H1 (cell line): Measurements from ENCODE around the gene OR10H5. TPM values are rescaled to one million over a fixed set of nuclear protein-coding genes. Genes with fewer than 3 reads are reported as not detected.

Experiments used
- CTCF ChIA-PET: fragments of 300-600 bp; sonication (Branson Sonifier 250); formaldehyde crosslinking; loops from one replicate; lab custom pipeline; 2021; ENCODE audit not compliant: partially characterized antibody; lab: Charles Lee
- POLR2A ChIA-PET: fragments of 300-600 bp; sonication (Branson Sonifier 250); formaldehyde crosslinking; loops from one replicate; lab custom pipeline; 2021; ENCODE audit warnings: inconsistent platforms; ENCODE audit not compliant: partially characterized antibody; lab: Charles Lee
- DNase-seq, 2 experiments: peaks; one replicate each; pipeline versions ENCODE4 v3.0.0 to v3.0.0-alpha.2; 2010 to 2022; ENCODE audit warnings: low spot score in 2 of 2, low read depth in 1 of 2, mixed read lengths in 1 of 2
- FAIRE-seq: peaks from 2 replicates; lab custom pipeline; 2011; peaks lifted over from hg19 to GRCh38; lab: Jason Lieb, UNC
- H2AFZ ChIP-seq: 2 replicates; pipeline ENCODE4 v1.8.1; 2012; ENCODE audit warnings: low read length, inconsistent platforms
- H2AK5ac ChIP-seq: 2 replicates; pipeline ENCODE4 v1.6.1; 2013; ENCODE audit warnings: low read depth, low read length
- H2BK120ac ChIP-seq: replicated peaks from 2 replicates; pipeline ENCODE3; 2013; ENCODE audit warnings: low read depth, low read length, inconsistent platforms
- H2BK12ac ChIP-seq: 2 replicates; pipeline ENCODE4 v1.6.1; 2013; ENCODE audit warnings: low read depth, low read length
- H2BK15ac ChIP-seq: 2 replicates; pipeline ENCODE4 v1.6.1; 2013; ENCODE audit warnings: low read length
- H2BK20ac ChIP-seq: 2 replicates; pipeline ENCODE4 v1.6.1; 2013; ENCODE audit warnings: low read length
- H2BK5ac ChIP-seq: 2 replicates; pipeline ENCODE4 v1.6.1; 2013; ENCODE audit warnings: low read depth, low read length
- H3K14ac ChIP-seq: 2 replicates; pipeline ENCODE4 v1.6.1; 2013; ENCODE audit warnings: inconsistent platforms; ENCODE audit not compliant: insufficient read length
- H3K18ac ChIP-seq: 2 replicates; pipeline ENCODE4 v1.6.1; 2013; ENCODE audit warnings: low read length; ENCODE audit errors: extremely low read depth
- H3K23ac ChIP-seq: 2 replicates; pipeline ENCODE4 v1.6.1; 2013; ENCODE audit warnings: inconsistent platforms; ENCODE audit not compliant: insufficient read length
- H3K23me2 ChIP-seq: 2 replicates; pipeline ENCODE4 v1.6.1; 2013; ENCODE audit warnings: low read depth, low read length
- H3K27ac ChIP-seq: 2 replicates; pipeline ENCODE4 v1.6.1; 2011; ENCODE audit warnings: low read depth, low read length, inconsistent platforms
- H3K27me3 ChIP-seq, 4 experiments: replicated peaks in 1 of 4; 1 replicate in 1 of 4; 2 replicates in 3 of 4; pipeline versions ENCODE4 v1.6.1 to v1.8.1; 2011 to 2013; ENCODE audit warnings: low read length in 3 of 4, mild to moderate bottlenecking in 3 of 4, inconsistent platforms in 2 of 4, mixed read lengths in 2 of 4, moderate library complexity in 1 of 4; ENCODE audit not compliant: control insufficient read depth in 3 of 4, insufficient read depth in 3 of 4; ENCODE audit errors: extremely low read depth in 1 of 4
- H3K36me3 ChIP-seq, 4 experiments: 2 replicates each; pipeline versions ENCODE4 v1.6.1 to v1.8.1; 2011 to 2013; ENCODE audit warnings: mild to moderate bottlenecking in 4 of 4, low read length in 3 of 4, moderate library complexity in 2 of 4, control low read depth in 1 of 4, inconsistent platforms in 1 of 4; ENCODE audit not compliant: insufficient read depth in 4 of 4, control insufficient read depth in 2 of 4
- H3K4ac ChIP-seq: replicated peaks from 2 replicates; pipeline ENCODE3; 2013; ENCODE audit warnings: low read length, low read depth, mixed read lengths, inconsistent platforms; ENCODE audit not compliant: insufficient read length
- H3K4me1 ChIP-seq, 4 experiments: replicated peaks in 1 of 4; 1 replicate in 1 of 4; 2 replicates in 3 of 4; pipeline versions ENCODE4 v1.6.1 to v1.8.1; 2011 to 2013; ENCODE audit warnings: low read length in 3 of 4, inconsistent platforms in 2 of 4, mixed read lengths in 1 of 4; ENCODE audit not compliant: insufficient read depth in 4 of 4, control insufficient read depth in 3 of 4
- H3K4me2 ChIP-seq, 2 experiments: 2 replicates each; pipeline versions ENCODE4 v1.6.1 to v1.8.1; 2011 to 2013; ENCODE audit warnings: low read depth in 2 of 2, low read length in 2 of 2, control low read depth in 1 of 2, inconsistent platforms in 1 of 2, mild to moderate bottlenecking in 1 of 2; ENCODE audit not compliant: insufficient read depth in 1 of 2
- H3K4me3 ChIP-seq, 4 experiments: fragments of 200-600, 300-600 bp in 1 of 4; sonication (generic), shearing (Covaris generic), sonication (Bioruptor Twin) in 1 of 4; 2 replicates each; pipeline versions ENCODE4 v1.5.1 to v1.8.1; 2011 to 2016; ENCODE audit warnings: low read length in 4 of 4, low read depth in 3 of 4, control low read depth in 2 of 4, inconsistent platforms in 2 of 4, mild to moderate bottlenecking in 2 of 4, mixed read lengths in 1 of 4, moderate library complexity in 1 of 4; ENCODE audit not compliant: insufficient read depth in 2 of 4; ENCODE audit errors: extremely low read depth in 1 of 4
- H3K56ac ChIP-seq: replicated peaks from 2 replicates; pipeline ENCODE3; 2013; ENCODE audit warnings: low read depth, mild to moderate bottlenecking, mixed read lengths, low read length, inconsistent platforms; ENCODE audit not compliant: insufficient read length
- H3K79me1 ChIP-seq: 2 replicates; pipeline ENCODE4 v1.6.1; 2013; ENCODE audit warnings: low read depth, low read length, control low read depth
- H3K79me2 ChIP-seq, 2 experiments: 2 replicates each; pipeline versions ENCODE4 v1.6.1 to v1.8.1; 2012 to 2013; ENCODE audit warnings: low read length in 2 of 2, mild to moderate bottlenecking in 2 of 2, inconsistent platforms in 1 of 2; ENCODE audit not compliant: insufficient read depth in 2 of 2, control insufficient read depth in 1 of 2
- H3K9ac ChIP-seq, 4 experiments: replicated peaks in 1 of 4; 1 replicate in 1 of 4; 2 replicates in 3 of 4; pipeline versions ENCODE4 v1.6.1 to v1.8.1; 2011 to 2013; ENCODE audit warnings: low read depth in 3 of 4, low read length in 3 of 4, control low read depth in 2 of 4, mild to moderate bottlenecking in 2 of 4, moderate library complexity in 2 of 4, inconsistent platforms in 1 of 4; ENCODE audit errors: extremely low read depth in 1 of 4
- H3K9me3 ChIP-seq, 2 experiments: 2 replicates each; pipeline versions ENCODE4 v1.6.1 to v1.8.1; 2012 to 2013; ENCODE audit warnings: mild to moderate bottlenecking in 2 of 2, moderate library complexity in 2 of 2, control low read depth in 1 of 2, inconsistent platforms in 1 of 2, low read depth in 1 of 2, low read length in 1 of 2, mixed read lengths in 1 of 2; ENCODE audit not compliant: insufficient read depth in 2 of 2
- H4K20me1 ChIP-seq, 2 experiments: replicated peaks in 1 of 2; 2 replicates each; pipeline versions ENCODE3 to v1.8.1; 2011 to 2013; ENCODE audit warnings: inconsistent platforms in 2 of 2, low read length in 2 of 2, mild to moderate bottlenecking in 1 of 2; ENCODE audit not compliant: insufficient read depth in 2 of 2, control insufficient read depth in 1 of 2
- H4K5ac ChIP-seq: 2 replicates; pipeline ENCODE4 v1.6.1; 2013; ENCODE audit warnings: low read length, low read depth, mixed read lengths, inconsistent platforms; ENCODE audit not compliant: insufficient read length
- H4K8ac ChIP-seq: 2 replicates; pipeline ENCODE4 v1.8.0; 2013; ENCODE audit warnings: mild to moderate bottlenecking, moderate library complexity, low read length, inconsistent platforms; ENCODE audit not compliant: insufficient read depth; ENCODE audit errors: extremely low read depth
- H4K91ac ChIP-seq: replicated peaks from 2 replicates; pipeline ENCODE3; 2013; ENCODE audit warnings: low read length, mixed read lengths, inconsistent platforms; ENCODE audit not compliant: insufficient read length
- BRCA1 ChIP-seq: IDR thresholded peaks from 2 replicates; pipeline ENCODE4 v1.6.1; 2012; ENCODE audit warnings: low read depth, low read length, improper control_type of control experiment
- CHD2 ChIP-seq: IDR thresholded peaks from 2 replicates; pipeline ENCODE4 v1.6.1; 2012; ENCODE audit warnings: low read length, improper control_type of control experiment
- EGR1 ChIP-seq: IDR thresholded peaks from 2 replicates; pipeline ENCODE4 v1.6.1; 2011; ENCODE audit warnings: low read depth, low read length, borderline replicate concordance
- JUN ChIP-seq: IDR thresholded peaks from 2 replicates; pipeline ENCODE4 v1.6.1; 2011; ENCODE audit warnings: low read depth, mild to moderate bottlenecking, improper control_type of control experiment, low read length
- JUND ChIP-seq: IDR thresholded peaks from 2 replicates; pipeline ENCODE4 v1.6.1; 2011; ENCODE audit warnings: mild to moderate bottlenecking, improper control_type of control experiment, low read length
- RBBP5 ChIP-seq: IDR thresholded peaks from 2 replicates; pipeline ENCODE4 v1.7.1; 2012; ENCODE audit warnings: low read depth, mild to moderate bottlenecking, inconsistent platforms, low read length, moderate library complexity, borderline replicate concordance
- SP1 ChIP-seq: IDR thresholded peaks from 2 replicates; pipeline ENCODE4 v1.6.1; 2011; ENCODE audit warnings: low read depth, low read length
- SUZ12 ChIP-seq: fragments of 200-600 bp; sonication (generic); IDR thresholded peaks from 2 replicates; pipeline ENCODE4 v1.6.1; 2012; ENCODE audit warnings: mild to moderate bottlenecking, inconsistent platforms, low read length, moderate library complexity, mixed read lengths
- WGBS, 2 experiments: shearing (Covaris generic) in 1 of 2; methylation state at CpG; one replicate each; pipeline versions ENCODE4 v1.1.6 to v1.1.7; 2013 to 2015; ENCODE audit warnings: low lambda C conversion rate in 2 of 2, mixed read lengths in 2 of 2, inconsistent platforms in 1 of 2, low coverage in 1 of 2, missing lambda C conversion rate in 1 of 2; ENCODE audit not compliant: insufficient replicate concordance in 2 of 2, insufficient coverage in 1 of 2, insufficient read length in 1 of 2; ENCODE audit errors: extremely low coverage in 1 of 2, missing lambda C conversion rate in 1 of 2; 5-methylcytosine and 5-hydroxymethylcytosine counted together
- polyA plus RNA-seq, 7 experiments: library from polyadenylated mRNA; depleted of rRNA in 3 of 7; stranded (reverse) in 5 of 7; unstranded in 2 of 7; fragments of >200 nt in 5 of 7; fragments of 200-250 nt in 2 of 7; gene quantifications; 1 replicate in 5 of 7; 2 replicates in 1 of 7; 4 replicates in 1 of 7; pipeline versions ENCODE4 v1.2.1 to v1.2.3, GENCODE V29; 2011 to 2013; ENCODE audit warnings: missing spikeins in 2 of 7, mixed read lengths in 2 of 7
- total RNA-seq: library from RNA; stranded (reverse); fragmentation: NEBNext Ultra II Directional; extraction: Animal tissue kit (Norgen Biotek cat#: 25700); gene quantifications from 2 replicates; pipeline ENCODE4 v1.2.1, GENCODE V29; 2021
- TF ChIP-seq, protein P1 (sequence below): IDR thresholded peaks from 2 replicates; pipeline ENCODE4 v1.6.1; 2011; ENCODE audit warnings: low read depth, mild to moderate bottlenecking, low read length; ENCODE audit not compliant: insufficient read depth
- TF ChIP-seq, protein P2 (sequence below): IDR thresholded peaks from 2 replicates; pipeline ENCODE4 v1.6.1; 2012; ENCODE audit warnings: low read length, inconsistent platforms

The OR10H5 gene
- total and polyA plus RNA-seq, 2 of the 8 experiments (the other 6 are each of a cell fraction or from before 2014, with no cell fraction given) = not detected

DNA sequence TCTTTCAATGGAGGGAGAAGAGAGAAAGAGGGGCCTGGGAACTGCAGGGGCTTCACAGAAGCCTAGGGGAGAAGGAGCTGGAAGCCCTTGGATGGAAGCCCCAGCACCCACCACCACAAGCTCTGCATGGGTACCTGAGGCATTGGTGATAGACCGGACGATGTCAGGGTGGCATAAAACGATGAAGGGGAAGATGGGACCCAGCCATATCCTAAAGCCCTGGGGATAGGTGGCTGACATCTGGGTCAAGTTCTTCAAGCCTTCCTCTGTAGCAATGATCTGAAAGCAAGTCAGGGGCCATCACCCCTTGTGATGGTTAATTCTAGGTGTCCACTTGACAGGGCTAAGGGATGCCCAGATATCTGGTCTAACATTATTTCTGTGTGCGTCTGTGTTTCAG lies 11.2 kb upstream of the OR10H5 start:
- Histone ChIP-seq H2BK120ac (no peak overlapping the region), H3K4me2 (no peak overlapping the region), H4K91ac (no peak overlapping the region), H3K23ac (no peak overlapping the region), H3K9me3 (peaks cover 75 to 88% of the 10 kb centered on the region in 2 experiments), H3K27ac (no peak overlapping the region), H2BK20ac (no peak overlapping the region), H3K27me3 (no peaks in the 10 kb centered on the region), H2BK15ac (no peak overlapping the region), H3K79me2 (no peaks in the 10 kb centered on the region), H3K4ac (no peak overlapping the region), H4K20me1 (no peaks in the 10 kb centered on the region), H3K9ac (no peak overlapping the region), H2AFZ (no peak overlapping the region), H2AK5ac (no peak overlapping the region), H3K36me3 (no peaks in the 10 kb centered on the region), H3K4me1 (no peaks in the 10 kb centered on the region), H3K14ac (no peak overlapping the region), H3K18ac (no peak overlapping the region), H4K5ac (no peak overlapping the region), H3K56ac (no peak overlapping the region), H4K8ac (no peak overlapping the region), H2BK5ac (no peak overlapping the region), H3K23me2 (no peaks in the 10 kb centered on the region; the same call in 1 of the 2 replicates), H3K4me3 (no peak overlapping the region), H3K79me1 (no peaks in the 10 kb centered on the region), H2BK12ac (no peak overlapping the region)
- WGBS, 2 experiments = 80% methylated on average over 4 of the region's 4 CpGs; no CpG with 5 or more reads in 1 of the 2 experiments
- CTCF ChIA-PET = no interaction called here
- FAIRE-seq (no peak), DNase-seq (no peak)
- POLR2A ChIA-PET = no interaction called here
- no peak for TF ChIP-seq EGR1
- TF ChIP-seq CHD2 = no peak
- TF ChIP-seq RBBP5 = no peak
- no peak for TF ChIP-seq JUN
- TF ChIP-seq, protein P1, sequence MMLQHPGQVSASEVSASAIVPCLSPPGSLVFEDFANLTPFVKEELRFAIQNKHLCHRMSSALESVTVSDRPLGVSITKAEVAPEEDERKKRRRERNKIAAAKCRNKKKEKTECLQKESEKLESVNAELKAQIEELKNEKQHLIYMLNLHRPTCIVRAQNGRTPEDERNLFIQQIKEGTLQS = no peak
- TF ChIP-seq JUND = no peak
- no peak for TF ChIP-seq SP1
- no peak for TF ChIP-seq BRCA1
- TF ChIP-seq, protein P2, sequence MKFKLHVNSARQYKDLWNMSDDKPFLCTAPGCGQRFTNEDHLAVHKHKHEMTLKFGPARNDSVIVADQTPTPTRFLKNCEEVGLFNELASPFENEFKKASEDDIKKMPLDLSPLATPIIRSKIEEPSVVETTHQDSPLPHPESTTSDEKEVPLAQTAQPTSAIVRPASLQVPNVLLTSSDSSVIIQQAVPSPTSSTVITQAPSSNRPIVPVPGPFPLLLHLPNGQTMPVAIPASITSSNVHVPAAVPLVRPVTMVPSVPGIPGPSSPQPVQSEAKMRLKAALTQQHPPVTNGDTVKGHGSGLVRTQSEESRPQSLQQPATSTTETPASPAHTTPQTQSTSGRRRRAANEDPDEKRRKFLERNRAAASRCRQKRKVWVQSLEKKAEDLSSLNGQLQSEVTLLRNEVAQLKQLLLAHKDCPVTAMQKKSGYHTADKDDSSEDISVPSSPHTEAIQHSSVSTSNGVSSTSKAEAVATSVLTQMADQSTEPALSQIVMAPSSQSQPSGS = no peak
- no peak for TF ChIP-seq SUZ12
